Lower lobe of right lung (tissue), 2 donors: ENCODE measurements around the gene PDZD8. TPM values are rescaled to one million over a fixed set of nuclear protein-coding genes. Genes with fewer than 3 reads are reported as not detected.

Experiments used
- ATAC-seq, 2 donors: fragments of 200-7000 bp; cut with Tn5 transposase; one replicate each; pipeline ENCODE4 v1.9.1; 2020 to 2022; ENCODE audit warnings: mild to moderate bottlenecking in 2 of 2, moderate library complexity in 2 of 2
- DNase-seq: peaks from one replicate; pipeline ENCODE4 v3.0.0-alpha.2; 2020
- H3K27ac ChIP-seq: fragments of 200-600 bp; one replicate; pipeline ENCODE4 v1.8.0; 2022
- H3K27me3 ChIP-seq: fragments of 200-600 bp; one replicate; pipeline ENCODE4 v1.8.0; 2022; ENCODE audit warnings: low read depth
- H3K36me3 ChIP-seq: fragments of 200-600 bp; one replicate; pipeline ENCODE4 v1.8.0; 2022; ENCODE audit warnings: mild to moderate bottlenecking
- H3K4me1 ChIP-seq: fragments of 200-600 bp; one replicate; pipeline ENCODE4 v1.8.0; 2022
- H3K4me3 ChIP-seq: fragments of 200-600 bp; one replicate; pipeline ENCODE4 v1.8.0; 2022; ENCODE audit warnings: mild to moderate bottlenecking
- H3K9me3 ChIP-seq: fragments of 200-600 bp; one replicate; pipeline ENCODE4 v1.8.0; 2022
- intact Hi-C: fragments of 100-400 bp; cut with DNase I; formaldehyde crosslinking; loops from one replicate; pipeline ENCODE4 v1.11.0; 2022
- long read RNA-seq: library from polyadenylated mRNA; unstranded; transcript quantifications from one replicate; pipeline ENCODE4 v2.0.0, GENCODE V29; 2021
- total RNA-seq: library from RNA; stranded (reverse); fragmentation: NEBNext Ultra II Directional; extraction: Animal tissue kit (Norgen Biotek cat#: 25700); gene quantifications from one replicate; pipeline ENCODE4 v1.2.1, GENCODE V29; 2021
- TF ChIP-seq, protein P1 (sequence below): fragments of 200-600 bp; IDR thresholded peaks from one replicate; pipeline ENCODE4 v1.8.0; 2022; ENCODE audit warnings: antibody characterized with exemption, mild to moderate bottlenecking
- donor health status: DM: no; HTN: yes; CAD: no; lungs with severe emphysema.

Gene PDZD8, protein sequence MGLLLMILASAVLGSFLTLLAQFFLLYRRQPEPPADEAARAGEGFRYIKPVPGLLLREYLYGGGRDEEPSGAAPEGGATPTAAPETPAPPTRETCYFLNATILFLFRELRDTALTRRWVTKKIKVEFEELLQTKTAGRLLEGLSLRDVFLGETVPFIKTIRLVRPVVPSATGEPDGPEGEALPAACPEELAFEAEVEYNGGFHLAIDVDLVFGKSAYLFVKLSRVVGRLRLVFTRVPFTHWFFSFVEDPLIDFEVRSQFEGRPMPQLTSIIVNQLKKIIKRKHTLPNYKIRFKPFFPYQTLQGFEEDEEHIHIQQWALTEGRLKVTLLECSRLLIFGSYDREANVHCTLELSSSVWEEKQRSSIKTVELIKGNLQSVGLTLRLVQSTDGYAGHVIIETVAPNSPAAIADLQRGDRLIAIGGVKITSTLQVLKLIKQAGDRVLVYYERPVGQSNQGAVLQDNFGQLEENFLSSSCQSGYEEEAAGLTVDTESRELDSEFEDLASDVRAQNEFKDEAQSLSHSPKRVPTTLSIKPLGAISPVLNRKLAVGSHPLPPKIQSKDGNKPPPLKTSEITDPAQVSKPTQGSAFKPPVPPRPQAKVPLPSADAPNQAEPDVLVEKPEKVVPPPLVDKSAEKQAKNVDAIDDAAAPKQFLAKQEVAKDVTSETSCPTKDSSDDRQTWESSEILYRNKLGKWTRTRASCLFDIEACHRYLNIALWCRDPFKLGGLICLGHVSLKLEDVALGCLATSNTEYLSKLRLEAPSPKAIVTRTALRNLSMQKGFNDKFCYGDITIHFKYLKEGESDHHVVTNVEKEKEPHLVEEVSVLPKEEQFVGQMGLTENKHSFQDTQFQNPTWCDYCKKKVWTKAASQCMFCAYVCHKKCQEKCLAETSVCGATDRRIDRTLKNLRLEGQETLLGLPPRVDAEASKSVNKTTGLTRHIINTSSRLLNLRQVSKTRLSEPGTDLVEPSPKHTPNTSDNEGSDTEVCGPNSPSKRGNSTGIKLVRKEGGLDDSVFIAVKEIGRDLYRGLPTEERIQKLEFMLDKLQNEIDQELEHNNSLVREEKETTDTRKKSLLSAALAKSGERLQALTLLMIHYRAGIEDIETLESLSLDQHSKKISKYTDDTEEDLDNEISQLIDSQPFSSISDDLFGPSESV
- 29.4 TPM for total RNA-seq
- long read RNA-seq, full-length matches to known transcripts = 21 of 34 reads
- long read RNA-seq, partial matches to known transcripts = 2 of 34 reads
- long read RNA-seq, other reads (novel, unspliced or antisense) = 11 of 34 reads

DNA sequence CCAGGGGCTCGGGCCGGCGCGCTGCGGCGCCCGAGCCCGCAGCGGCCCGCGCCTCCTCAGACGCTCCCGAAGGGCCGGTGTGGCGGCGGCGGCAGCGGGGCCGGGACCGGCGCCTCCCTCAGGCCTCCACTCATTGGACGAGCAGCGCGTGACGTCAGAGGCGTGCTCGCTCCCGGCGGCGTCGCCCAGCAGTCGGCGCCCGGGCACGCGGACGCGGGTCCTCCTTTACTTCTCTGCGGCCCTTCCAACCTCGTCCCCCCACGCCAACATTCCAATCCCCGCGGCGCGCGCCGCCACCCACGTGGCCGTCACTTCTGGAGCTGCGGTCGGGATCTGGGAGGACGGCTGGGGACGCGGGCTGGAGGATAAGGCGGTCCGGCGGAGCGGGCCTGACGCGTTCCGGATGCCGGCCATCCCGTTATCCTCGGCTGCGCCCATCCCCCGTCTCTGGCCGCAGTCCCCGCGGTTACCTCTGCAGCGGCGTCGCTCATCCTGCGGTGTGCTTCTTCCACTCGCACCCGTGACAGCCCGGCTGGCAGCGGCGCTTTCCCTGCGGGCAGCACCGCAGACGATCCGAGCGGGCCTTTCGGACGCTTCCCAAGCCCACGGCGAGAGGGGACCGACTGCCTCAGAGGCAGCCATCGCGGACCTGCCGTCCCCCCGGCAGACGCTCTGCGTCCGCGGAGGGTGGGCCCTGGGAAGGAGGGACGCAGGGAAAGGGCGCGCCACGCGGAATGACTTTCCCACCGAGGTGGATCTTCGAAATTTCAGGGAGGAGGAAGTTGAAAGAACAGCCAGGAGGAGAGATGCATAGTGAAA lies at the start of gene PDZD8:
Gene PDZD8 (minus strand): TSS at position 81 of the 819 bp plus-strand sequence. CDS start 213 bp downstream, outside the sequence.
- Histone ChIP-seq H3K9me3 (no peaks in the 10 kb centered on the region), H3K4me1 (peaks cover 34% of the 10 kb centered on the region), H3K4me3 (peak within 1 kb of the TSS; percentile 97), H3K27me3 (no peaks in the 10 kb centered on the region), H3K27ac (peak within 1 kb of the TSS; percentile 90), H3K36me3 (no peaks in the 10 kb centered on the region)
- ATAC-seq = peak; percentile 96
- DNase-seq = peak; percentile 97
- TF ChIP-seq, protein P1, sequence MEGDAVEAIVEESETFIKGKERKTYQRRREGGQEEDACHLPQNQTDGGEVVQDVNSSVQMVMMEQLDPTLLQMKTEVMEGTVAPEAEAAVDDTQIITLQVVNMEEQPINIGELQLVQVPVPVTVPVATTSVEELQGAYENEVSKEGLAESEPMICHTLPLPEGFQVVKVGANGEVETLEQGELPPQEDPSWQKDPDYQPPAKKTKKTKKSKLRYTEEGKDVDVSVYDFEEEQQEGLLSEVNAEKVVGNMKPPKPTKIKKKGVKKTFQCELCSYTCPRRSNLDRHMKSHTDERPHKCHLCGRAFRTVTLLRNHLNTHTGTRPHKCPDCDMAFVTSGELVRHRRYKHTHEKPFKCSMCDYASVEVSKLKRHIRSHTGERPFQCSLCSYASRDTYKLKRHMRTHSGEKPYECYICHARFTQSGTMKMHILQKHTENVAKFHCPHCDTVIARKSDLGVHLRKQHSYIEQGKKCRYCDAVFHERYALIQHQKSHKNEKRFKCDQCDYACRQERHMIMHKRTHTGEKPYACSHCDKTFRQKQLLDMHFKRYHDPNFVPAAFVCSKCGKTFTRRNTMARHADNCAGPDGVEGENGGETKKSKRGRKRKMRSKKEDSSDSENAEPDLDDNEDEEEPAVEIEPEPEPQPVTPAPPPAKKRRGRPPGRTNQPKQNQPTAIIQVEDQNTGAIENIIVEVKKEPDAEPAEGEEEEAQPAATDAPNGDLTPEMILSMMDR = no peak
- intact Hi-C loops = no loop called here

DNA sequence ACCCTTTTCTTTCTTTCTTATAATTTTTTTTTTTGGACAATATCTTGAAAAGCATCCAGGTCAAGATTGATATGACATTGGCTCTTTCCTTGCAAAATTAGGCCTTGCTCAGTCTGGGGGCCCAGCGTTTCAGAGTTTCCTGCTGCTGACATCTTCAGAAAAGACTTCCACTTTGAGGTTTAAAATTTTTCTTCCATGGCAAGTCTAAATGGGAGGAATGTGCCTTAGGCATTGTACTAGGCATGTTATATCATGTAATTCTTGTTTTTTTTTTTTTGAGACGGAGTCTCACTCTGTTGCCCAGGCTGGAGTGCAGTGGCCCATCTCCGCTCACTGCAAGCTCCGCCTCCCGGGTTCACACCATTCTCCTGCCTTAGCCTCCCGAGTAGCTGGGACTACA lies 48.9 kb upstream of the PDZD8 start:
- intact Hi-C loops = no loop called here
- ATAC-seq (no peak), DNase-seq (no peak)
- no peak overlapping the region for H3K4me3 ChIP-seq
- H3K9me3 ChIP-seq = no peaks in the 10 kb centered on the region
- no peaks in the 10 kb centered on the region for H3K27me3 ChIP-seq
- TF ChIP-seq, protein P1 = no peak
- no peaks in the 10 kb centered on the region for H3K36me3 ChIP-seq
- no peaks in the 10 kb centered on the region for H3K4me1 ChIP-seq
- H3K27ac ChIP-seq = no peak overlapping the region

DNA sequence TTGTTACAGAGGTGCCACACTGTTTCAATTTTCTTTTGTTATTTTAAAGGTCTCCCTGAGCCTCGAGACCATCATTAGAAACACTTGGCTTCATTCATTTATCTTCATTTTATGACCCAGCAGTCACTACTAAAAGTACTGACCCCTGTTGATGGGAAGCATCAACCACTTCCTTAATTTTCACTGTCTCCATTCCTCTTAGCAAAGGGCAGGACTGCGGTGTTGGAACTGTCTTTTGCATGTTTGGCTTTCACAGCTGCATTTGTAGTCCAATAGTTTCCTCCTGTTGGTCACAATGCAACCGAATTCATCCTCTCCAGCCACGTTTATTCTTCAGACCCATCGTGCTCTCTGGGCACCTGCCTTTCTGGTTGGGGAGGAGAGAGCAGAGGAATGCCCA lies 46.7 kb upstream of the PDZD8 start:
- ATAC-seq (no peak), DNase-seq (no peak)
- H3K27me3 ChIP-seq = no peaks in the 10 kb centered on the region
- intact Hi-C loops = no loop called here
- H3K4me3 ChIP-seq = no peak overlapping the region
- TF ChIP-seq, protein P1 = no peak
- H3K9me3 ChIP-seq = no peaks in the 10 kb centered on the region
- H3K4me1 ChIP-seq = no peaks in the 10 kb centered on the region
- no peak overlapping the region for H3K27ac ChIP-seq
- no peaks in the 10 kb centered on the region for H3K36me3 ChIP-seq

DNA sequence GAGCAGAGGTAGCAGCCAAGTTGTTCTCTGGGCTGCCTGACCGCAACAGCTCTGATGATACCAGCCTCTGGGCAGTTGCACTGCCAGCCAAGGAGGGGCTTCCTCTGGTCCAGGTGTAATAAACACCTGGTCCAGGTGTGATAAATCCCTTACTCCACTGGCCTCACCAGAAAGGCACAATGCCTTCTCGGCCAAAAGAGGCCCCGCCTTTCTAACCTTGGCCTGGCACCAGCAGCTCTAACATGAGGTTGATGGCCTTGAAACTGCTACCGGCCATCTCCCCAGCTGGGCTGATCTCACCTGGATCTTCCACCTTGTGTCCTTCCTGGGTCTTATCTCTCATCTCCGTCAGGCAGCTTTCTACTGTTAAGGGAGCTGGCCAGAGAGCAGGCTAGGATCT lies 45.5 kb upstream of the PDZD8 start:
- no peaks in the 10 kb centered on the region for H3K27me3 ChIP-seq
- H3K27ac ChIP-seq = no peak overlapping the region
- intact Hi-C loops = no loop called here
- no peak for ATAC-seq
- TF ChIP-seq, protein P1 = no peak
- H3K9me3 ChIP-seq = no peaks in the 10 kb centered on the region
- H3K36me3 ChIP-seq = no peaks in the 10 kb centered on the region
- no peak overlapping the region for H3K4me3 ChIP-seq
- H3K4me1 ChIP-seq = no peaks in the 10 kb centered on the region
- DNase-seq = no peak
